Sigmoid colon (tissue), 4 donors: ENCODE measurements around the gene BPI.

Experiments
- EP300 ChIP-seq, 4 donors: sonication (generic); formaldehyde crosslinking; IDR thresholded peaks; one replicate each; pipeline ENCODE4 v1.6.1; 2017; ENCODE audit warnings: antibody characterized with exemption in 4 of 4
- POLR2A ChIP-seq, 2 donors: fragments of 450-650 bp; IDR thresholded peaks; one replicate each; pipeline ENCODE4 v1.6.1; 2016; ENCODE audit warnings: antibody characterized with exemption in 2 of 2, mild to moderate bottlenecking in 2 of 2, moderate library complexity in 2 of 2
- POLR2AphosphoS5 ChIP-seq, 4 donors: sonication (generic); formaldehyde crosslinking; IDR thresholded peaks; one replicate each; pipeline ENCODE4 v1.6.1; 2017; ENCODE audit warnings: antibody characterized with exemption in 4 of 4
- TF ChIP-seq, protein P1 (sequence below), 4 experiments: fragments of 450-650 bp in 3 of 4; fragments of 200-600 bp in 1 of 4; IDR thresholded peaks; one replicate each; pipeline ENCODE4 v1.5.1; 2016 to 2019; ENCODE audit warnings: antibody characterized with exemption in 4 of 4, mild to moderate bottlenecking in 3 of 4, moderate library complexity in 2 of 4

DNA sequence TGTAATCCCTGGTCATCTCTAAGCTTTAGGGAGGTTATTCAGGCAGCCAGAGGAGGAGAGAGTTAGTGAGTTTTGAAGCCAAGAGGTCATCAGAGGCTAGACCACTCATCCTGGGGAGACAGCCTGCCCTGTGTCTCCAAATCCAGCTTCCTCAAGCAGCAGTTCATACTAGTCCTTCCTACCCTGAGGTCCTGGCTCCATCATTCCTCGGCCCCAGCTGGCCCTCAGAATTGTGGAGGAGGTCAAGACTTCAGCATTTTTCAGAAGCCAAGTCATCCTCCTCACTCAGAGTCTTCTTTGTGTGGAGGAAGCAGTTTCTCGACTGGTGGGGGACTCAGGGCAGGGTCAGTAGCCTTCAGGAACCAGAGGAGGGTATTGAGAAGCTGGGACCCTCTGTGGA is 31.0 kb upstream of the BPI start:
- TF ChIP-seq POLR2A (IDR thresholded peaks at IDR 0.05) (no peak), POLR2AphosphoS5 (IDR thresholded peaks at IDR 0.05) (no peak), EP300 (IDR thresholded peaks at IDR 0.05) (no peak)
- TF ChIP-seq, protein P1, sequence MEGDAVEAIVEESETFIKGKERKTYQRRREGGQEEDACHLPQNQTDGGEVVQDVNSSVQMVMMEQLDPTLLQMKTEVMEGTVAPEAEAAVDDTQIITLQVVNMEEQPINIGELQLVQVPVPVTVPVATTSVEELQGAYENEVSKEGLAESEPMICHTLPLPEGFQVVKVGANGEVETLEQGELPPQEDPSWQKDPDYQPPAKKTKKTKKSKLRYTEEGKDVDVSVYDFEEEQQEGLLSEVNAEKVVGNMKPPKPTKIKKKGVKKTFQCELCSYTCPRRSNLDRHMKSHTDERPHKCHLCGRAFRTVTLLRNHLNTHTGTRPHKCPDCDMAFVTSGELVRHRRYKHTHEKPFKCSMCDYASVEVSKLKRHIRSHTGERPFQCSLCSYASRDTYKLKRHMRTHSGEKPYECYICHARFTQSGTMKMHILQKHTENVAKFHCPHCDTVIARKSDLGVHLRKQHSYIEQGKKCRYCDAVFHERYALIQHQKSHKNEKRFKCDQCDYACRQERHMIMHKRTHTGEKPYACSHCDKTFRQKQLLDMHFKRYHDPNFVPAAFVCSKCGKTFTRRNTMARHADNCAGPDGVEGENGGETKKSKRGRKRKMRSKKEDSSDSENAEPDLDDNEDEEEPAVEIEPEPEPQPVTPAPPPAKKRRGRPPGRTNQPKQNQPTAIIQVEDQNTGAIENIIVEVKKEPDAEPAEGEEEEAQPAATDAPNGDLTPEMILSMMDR (IDR thresholded peaks at IDR 0.05) = no peak
